Astrocyte of the spinal cord (primary cell): ENCODE data around the gene CDK1.
"Not testable (repeated sequence)": the region's sequence is repeated elsewhere in the genome, so short reads cannot be mapped to it uniquely, and the experiment has no call there.

Experiments
- DNase-seq: peaks from one replicate; pipeline ENCODE4 v3.0.0; 2011; ENCODE audit warnings: low read depth, low spot score
- H3K4me3 ChIP-seq: 2 replicates; pipeline ENCODE4 v1.5.1; 2011; ENCODE audit warnings: low read depth, mild to moderate bottlenecking, low read length, moderate library complexity
- CTCF ChIP-seq: IDR thresholded peaks from 2 replicates; pipeline ENCODE4 v1.5.1; 2012; ENCODE audit warnings: low read depth, mild to moderate bottlenecking, low read length, inconsistent platforms
- in situ Hi-C: cut with HindIII; loops from 2 replicates; pipeline ENCODE4 v1.10.0; 2017; ENCODE audit warnings: low sequenced_read_pairs

Gene CDK1

GRCh38 chr10:60835049-60835448 is 56.8 kb downstream of the CDK1 start:
- H3K4me3 ChIP-seq = no peak overlapping the region
- in situ Hi-C loops = no loop called here
- no peak for TF ChIP-seq CTCF
- no peak for DNase-seq

GRCh38 chr10:60841227-60841626 is 62.9 kb downstream of the CDK1 start:
- H3K4me3 ChIP-seq, in situ Hi-C loops, DNase-seq: not testable (repeated sequence)

GRCh38 chr10:60842694-60843093 is 64.4 kb downstream of the CDK1 start:
- in situ Hi-C loops = no loop called here
- no peak overlapping the region for H3K4me3 ChIP-seq
- TF ChIP-seq CTCF = no peak
- DNase-seq = no peak
